Heart right ventricle (tissue), 16 donors: ENCODE measurements around the gene CHRM2. TPM values are rescaled to one million over a fixed set of nuclear protein-coding genes. Genes with fewer than 3 reads are reported as not detected.
A peak's percentile ranks its signal among the peaks of the same experiment; 100 is the strongest.

Experiments
- ATAC-seq, 8 donors: fragments of 200-7000 bp; cut with Tn5 transposase; one replicate each; pipeline ENCODE4 v1.9.1; 2020; ENCODE audit warnings: mild to moderate bottlenecking in 8 of 8, moderate library complexity in 8 of 8, moderate number of reproducible peaks in 1 of 8
- DNase-seq, 2 donors: peaks; one replicate each; pipeline ENCODE4 v3.0.0-alpha.2; 2020
- H3K27ac ChIP-seq, 10 donors: fragments of 200-600 bp; sonication (generic) in 2 of 10; one replicate each; pipeline versions ENCODE4 v1.5.0 to v1.8.0; 2020 to 2022; ENCODE audit warnings: mild to moderate bottlenecking in 3 of 10
- H3K27me3 ChIP-seq, 7 donors: fragments of 200-600 bp; one replicate each; pipeline ENCODE4 v1.8.0; 2021 to 2022; ENCODE audit warnings: mild to moderate bottlenecking in 2 of 7
- H3K36me3 ChIP-seq, 9 donors: fragments of 200-600 bp; sonication (generic) in 1 of 9; one replicate each; pipeline versions ENCODE4 v1.5.0 to v1.8.0; 2020 to 2022; ENCODE audit warnings: mild to moderate bottlenecking in 2 of 9
- H3K4me1 ChIP-seq, 9 donors: fragments of 200-600 bp; sonication (generic) in 1 of 9; one replicate each; pipeline versions ENCODE4 v1.5.0 to v1.8.0; 2020 to 2022; ENCODE audit warnings: mild to moderate bottlenecking in 4 of 9
- H3K4me3 ChIP-seq, 10 donors: fragments of 200-600 bp; sonication (generic) in 2 of 10; one replicate each; pipeline versions ENCODE4 v1.5.0 to v1.8.0; 2020 to 2022; ENCODE audit warnings: mild to moderate bottlenecking in 7 of 10, moderate library complexity in 2 of 10
- H3K9me3 ChIP-seq, 11 donors: fragments of 200-600 bp in 10 of 11; sonication (generic) in 2 of 11; one replicate each; pipeline versions ENCODE4 v1.5.0 to v1.8.0; 2013 to 2022; ENCODE audit warnings: mild to moderate bottlenecking in 2 of 11, control low read depth in 1 of 11, moderate library complexity in 1 of 11
- WGBS, 2 donors: extraction: QIAGEN DNeasy Blood & Tissue Kit; methylation state at CpG; one replicate each; pipeline ENCODE4 v1.1.7; 2013; ENCODE audit warnings: inconsistent platforms in 1 of 2; 5-methylcytosine and 5-hydroxymethylcytosine counted together
- intact Hi-C, 10 donors: fragments of 100-400 bp; cut with DNase I; formaldehyde crosslinking; loops; one replicate each; pipeline versions ENCODE4 v1.11.1 to v1.14.2; 2022
- polyA plus RNA-seq, 2 donors: library from polyadenylated mRNA; stranded (reverse); fragments of 200-250 nt; gene quantifications; one replicate each; pipeline ENCODE4 v1.2.3, GENCODE V29; 2013
- total RNA-seq, 10 donors: library from RNA; stranded (reverse); fragmentation: NEBNext Ultra II Directional in 3 of 10; extraction: Animal tissue kit (Norgen Biotek cat#: 25700) in 3 of 10; gene quantifications; one replicate each; pipeline versions ENCODE4 v1.2.1 to v1.2.4, GENCODE V29; 2021 to 2023
- TF ChIP-seq, protein P1 (sequence below), 9 donors: fragments of 200-600 bp; sonication (generic) in 2 of 9; IDR thresholded peaks; one replicate each; pipeline versions ENCODE4 v1.5.0 to v1.8.0; 2021 to 2022; ENCODE audit warnings: antibody characterized with exemption in 9 of 9, mild to moderate bottlenecking in 5 of 9, moderate library complexity in 1 of 9
- donor health status: Arrhythmogenic right ventricular cardiomyopathy.
- donor health status: ischemic (EF 13 %, LVEDD 7.1; RV severe dilation, severe dysfunction).
- donor health status: healthy with polysubstance abuse.
- donor health status: DM: no; HTN: yes; CAD: no.
- donor health status: DM: no; HTN: no; CAD: no.
- donor health status: ischemic (EF 25% LVEDD 6.9; RV normal size, moderate dysfunction).
- donor health status: ischemic (EF 25% LVEDD 5.7; RV mildly dilated, moderate dysfunction).
- donor health status: healthy.
- donor health status: DM: yes; HTN: yes; CAD: no.
- donor health status: Ischemic cardiomyopathy.
- donor health status: ischemic (EF 35%, LVEDD 5.7; RV mildly dilated, moderate dysfunction).
- donor health status: nonischemic (EF 11% LVEDD 7.7; RV severe dilation, severe dysfunction).
- donor health status: DM: yes; HTN: yes; CAD: no.
- donor health status: PGD.
- donor health status: ischemic (EF 29% LVEDD 5.4; RV normal size, mild dysfunction).
- donor health status: nonischemic (EF 23%, LVEDD 6.1; RV moderate dilation, normal function).

The CHRM2 gene
- total and polyA plus RNA-seq, 12 donors = 11.7 to 108 (median 69.7) TPM

DNA sequence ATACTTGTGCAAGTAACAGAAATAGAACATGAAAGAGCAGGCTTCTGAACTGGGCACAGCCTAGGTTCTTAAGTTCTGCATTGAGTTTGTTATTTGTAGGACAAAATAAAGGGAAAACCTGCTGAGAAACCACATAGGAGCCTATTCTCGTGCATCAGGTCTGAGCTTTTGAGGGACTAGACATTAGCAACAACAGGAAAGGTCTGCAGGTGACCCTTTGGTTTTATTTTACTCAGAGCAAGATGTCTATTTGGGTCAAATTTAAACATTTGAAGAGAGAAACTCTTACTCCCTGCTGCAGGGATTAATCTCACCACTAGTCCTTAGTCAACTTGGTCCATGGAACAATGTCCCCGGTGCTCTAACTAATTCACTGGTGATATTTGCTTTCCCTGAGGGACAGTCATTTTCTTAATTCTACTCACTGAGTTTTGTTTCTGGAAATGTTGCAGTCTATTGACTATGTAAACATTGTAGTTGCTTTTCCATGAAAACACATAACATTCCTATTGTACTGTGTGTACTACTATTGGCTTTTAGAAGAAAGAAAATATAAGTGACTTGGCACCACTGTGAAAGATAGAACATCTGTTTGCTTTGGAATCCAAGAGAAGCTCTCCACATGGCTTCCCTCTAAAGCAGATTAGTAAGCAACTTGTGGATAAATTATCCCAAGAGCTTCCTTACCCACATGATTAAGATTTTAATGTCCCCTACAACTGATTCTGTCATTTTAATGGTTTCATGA, 108.2 kb downstream of the CHRM2 start:
- H3K27me3 ChIP-seq = no peaks in the 10 kb centered on the region
- H3K4me1 ChIP-seq = peaks cover 0 to 10% (median 0%) of the 10 kb centered on the region in 9 donors
- H3K36me3 ChIP-seq = no peaks in the 10 kb centered on the region
- H3K27ac ChIP-seq = no peak overlapping the region
- intact Hi-C loops = no loop called here
- peaks cover 0 to 21% (median 0%) of the 10 kb centered on the region in 11 donors for H3K9me3 ChIP-seq
- WGBS, 2 donors = 32 to 36% methylated on average over 2 of the region's 2 CpGs
- H3K4me3 ChIP-seq = no peak overlapping the region
- TF ChIP-seq, protein P1, sequence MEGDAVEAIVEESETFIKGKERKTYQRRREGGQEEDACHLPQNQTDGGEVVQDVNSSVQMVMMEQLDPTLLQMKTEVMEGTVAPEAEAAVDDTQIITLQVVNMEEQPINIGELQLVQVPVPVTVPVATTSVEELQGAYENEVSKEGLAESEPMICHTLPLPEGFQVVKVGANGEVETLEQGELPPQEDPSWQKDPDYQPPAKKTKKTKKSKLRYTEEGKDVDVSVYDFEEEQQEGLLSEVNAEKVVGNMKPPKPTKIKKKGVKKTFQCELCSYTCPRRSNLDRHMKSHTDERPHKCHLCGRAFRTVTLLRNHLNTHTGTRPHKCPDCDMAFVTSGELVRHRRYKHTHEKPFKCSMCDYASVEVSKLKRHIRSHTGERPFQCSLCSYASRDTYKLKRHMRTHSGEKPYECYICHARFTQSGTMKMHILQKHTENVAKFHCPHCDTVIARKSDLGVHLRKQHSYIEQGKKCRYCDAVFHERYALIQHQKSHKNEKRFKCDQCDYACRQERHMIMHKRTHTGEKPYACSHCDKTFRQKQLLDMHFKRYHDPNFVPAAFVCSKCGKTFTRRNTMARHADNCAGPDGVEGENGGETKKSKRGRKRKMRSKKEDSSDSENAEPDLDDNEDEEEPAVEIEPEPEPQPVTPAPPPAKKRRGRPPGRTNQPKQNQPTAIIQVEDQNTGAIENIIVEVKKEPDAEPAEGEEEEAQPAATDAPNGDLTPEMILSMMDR (IDR thresholded peaks at IDR 0.05) = no peak
- ATAC-seq (no peak), DNase-seq (no peak)

DNA sequence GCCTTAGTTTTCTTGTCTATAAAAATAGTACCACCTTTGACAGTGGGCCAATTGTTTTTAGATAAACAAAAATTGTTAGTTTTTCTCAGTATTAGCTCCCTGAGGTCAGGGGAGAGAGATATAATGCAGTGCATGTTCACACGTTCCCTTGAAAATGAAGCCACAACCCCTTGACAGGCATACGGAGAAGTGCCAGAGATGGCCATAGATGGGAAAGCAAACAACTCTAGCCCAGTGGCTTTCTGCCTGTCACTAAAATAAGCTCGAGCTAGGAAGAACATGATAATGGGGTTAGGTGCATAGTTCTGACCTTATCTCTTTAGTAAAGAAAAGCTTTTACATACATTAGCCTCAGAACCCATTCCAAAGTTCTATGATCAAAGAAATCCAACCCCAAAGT, 124.9 kb downstream of the CHRM2 start:
- Histone ChIP-seq H3K27me3 (no peaks in the 10 kb centered on the region), H3K4me1 (peaks cover 0 to 38% (median 4%) of the 10 kb centered on the region in 9 donors), H3K36me3 (no peaks in the 10 kb centered on the region), H3K4me3 (no peak overlapping the region), H3K9me3 (peaks cover 0 to 12% (median 0%) of the 10 kb centered on the region in 11 donors), H3K27ac (peak overlapping the region; percentile 2 to 79 (median 56))
- ATAC-seq (peak; percentile 25 to 87 (median 73)), DNase-seq (no peak)
- WGBS, 2 donors = 13 to 30% methylated on average over 3 of the region's 3 CpGs
- intact Hi-C loops = loop anchor here in 1 of 10 donors (5.0 to 10.0 kb wide), 2 partner anchors 59 to 89 kb away; no protein-coding TSS in a partner anchor
- TF ChIP-seq, protein P1 (IDR thresholded peaks at IDR 0.05) = no peak

DNA sequence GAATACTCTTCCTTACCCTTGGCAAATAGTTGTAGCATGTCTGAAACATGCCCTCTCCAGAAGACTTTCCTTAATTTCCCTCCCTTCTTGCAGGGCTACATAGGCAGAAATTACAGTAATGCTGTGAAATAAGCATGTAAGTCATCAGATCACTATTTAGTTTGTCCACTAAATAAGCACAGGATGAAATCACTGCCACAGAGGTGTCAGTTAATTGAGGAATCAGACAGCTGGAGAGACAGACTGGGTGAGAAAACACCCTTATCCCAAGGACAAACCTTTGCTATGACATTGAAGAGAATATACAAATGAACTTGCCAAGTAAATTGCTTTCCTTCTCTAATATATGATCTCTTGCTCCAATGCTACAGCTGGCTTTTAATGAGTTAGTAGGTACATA, 129.3 kb downstream of the CHRM2 start:
- ATAC-seq = peak in 6 of 8 donors; percentile 25 to 75 (median 37)
- H3K27ac ChIP-seq = peak overlapping the region in 8 of 10 donors; percentile 21 to 72 (median 56)

DNA sequence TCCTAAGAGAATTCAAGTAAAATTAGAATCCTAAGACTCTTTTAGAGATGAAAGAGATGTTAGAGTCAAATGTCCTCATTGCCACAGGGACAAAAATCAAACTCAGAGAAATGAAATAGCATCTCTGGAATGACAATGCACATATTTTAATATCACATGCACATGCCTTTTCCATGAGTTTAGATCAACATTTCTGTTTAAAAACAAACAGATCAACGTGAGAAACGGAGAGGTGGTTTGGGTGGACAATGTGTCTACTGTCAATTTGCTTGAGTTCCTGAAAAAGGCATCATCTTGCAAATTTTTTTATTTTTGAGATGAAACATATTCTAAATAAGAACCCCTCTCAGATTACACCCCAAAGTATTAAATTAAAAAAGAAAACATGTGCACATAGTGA, 130.0 kb downstream of the CHRM2 start:
- Histone ChIP-seq H3K36me3 (no peaks in the 10 kb centered on the region), H3K27ac (peak overlapping the region in 7 of 10 donors; percentile 21 to 72 (median 57)), H3K9me3 (no peaks in the 10 kb centered on the region), H3K4me3 (no peak overlapping the region), H3K4me1 (peaks cover 0 to 35% (median 4%) of the 10 kb centered on the region in 9 donors), H3K27me3 (no peaks in the 10 kb centered on the region)
- DNase-seq (no peak), ATAC-seq (no peak)
- WGBS, 2 donors = 59 to 70% methylated on average over 2 of the region's 2 CpGs
- TF ChIP-seq, protein P1 (IDR thresholded peaks at IDR 0.05) = no peak
- intact Hi-C loops = loop anchor here in 2 of 10 donors (5.0 to 10.0 kb wide), 2 partner anchors 64 to 116 kb away; no protein-coding TSS in a partner anchor

More for the DNA sequence above, 129.3 kb downstream of the CHRM2 start:
- Histone ChIP-seq H3K27me3 (no peaks in the 10 kb centered on the region), H3K4me3 (no peak overlapping the region), H3K4me1 (peaks cover 0 to 38% (median 4%) of the 10 kb centered on the region in 9 donors), H3K36me3 (no peaks in the 10 kb centered on the region), H3K9me3 (no peaks in the 10 kb centered on the region)
- intact Hi-C loops = loop anchor here in 2 of 10 donors (5.0 to 10.0 kb wide), 2 partner anchors 63 to 115 kb away; no protein-coding TSS in a partner anchor
- TF ChIP-seq, protein P1 (IDR thresholded peaks at IDR 0.05) = no peak
- DNase-seq = no peak
